HepG2 (cell line): ENCODE data around the gene NBR1. TPM values are rescaled to one million over a fixed set of nuclear protein-coding genes. Genes with fewer than 3 reads are reported as not detected.

Experiments
- BORCS8-MEF2B ChIP-seq: sonication (generic); formaldehyde crosslinking; IDR thresholded peaks from 2 replicates; pipeline ENCODE4 v1.8.0; 2022; ENCODE audit warnings: mild to moderate bottlenecking, missing genetic modification reagents
- EED ChIP-seq: sonication (generic); formaldehyde crosslinking; IDR thresholded peaks from 2 replicates; pipeline ENCODE4 v1.5.0; 2020; ENCODE audit warnings: mild to moderate bottlenecking, missing genetic modification reagents
- GATAD2A ChIP-seq: IDR thresholded peaks from 2 replicates; pipeline ENCODE4 v1.6.1; 2016
- MAFF ChIP-seq: IDR thresholded peaks from 2 replicates; pipeline ENCODE4 v1.6.1; 2011; ENCODE audit warnings: low read depth, low read length, improper control_type of control experiment
- NFYB ChIP-seq: sonication (generic); formaldehyde crosslinking; IDR thresholded peaks from 2 replicates; pipeline ENCODE4 v1.4.0; 2020; ENCODE audit warnings: missing genetic modification reagents
- NR2F2 ChIP-seq: IDR thresholded peaks from 2 replicates; pipeline ENCODE4 v1.6.1; 2012; ENCODE audit warnings: low read depth, inconsistent platforms, borderline replicate concordance
- RARA ChIP-seq: IDR thresholded peaks from 2 replicates; pipeline ENCODE4 v1.6.1; 2016; ENCODE audit warnings: missing genetic modification reagents, missing compliant biosample characterization
- STAG1 ChIP-seq: sonication (generic); formaldehyde crosslinking; IDR thresholded peaks from 2 replicates; pipeline ENCODE4 v1.4.0; 2020; ENCODE audit warnings: missing genetic modification reagents
- SYNCRIP ChIP-seq: fragments of 200-400 bp; formaldehyde crosslinking; IDR thresholded peaks from 2 replicates; pipeline ENCODE4 v1.6.1; 2018; ENCODE audit warnings: mild to moderate bottlenecking, low read depth, low read length; ENCODE audit not compliant: insufficient read depth
- ZBTB21 ChIP-seq: sonication (generic); formaldehyde crosslinking; IDR thresholded peaks from 2 replicates; pipeline ENCODE4 v1.4.0; 2020; ENCODE audit warnings: missing genetic modification reagents
- ZNF124 ChIP-seq: sonication (generic); formaldehyde crosslinking; IDR thresholded peaks from 2 replicates; pipeline ENCODE4 v1.4.0; 2020; ENCODE audit warnings: missing genetic modification reagents
- ZNF281 ChIP-seq: sonication (generic); formaldehyde crosslinking; IDR thresholded peaks from 2 replicates; pipeline ENCODE4 v1.4.0; 2020; ENCODE audit warnings: missing genetic modification reagents, borderline replicate concordance
- ZNF441 ChIP-seq: sonication (generic); formaldehyde crosslinking; IDR thresholded peaks from 2 replicates; pipeline ENCODE4 v1.7.0; 2021; ENCODE audit warnings: missing genetic modification reagents, borderline replicate concordance
- ZNF484 ChIP-seq: sonication (generic); formaldehyde crosslinking; IDR thresholded peaks from 2 replicates; pipeline ENCODE4 v1.5.1; 2020; ENCODE audit warnings: mild to moderate bottlenecking, low read depth, missing genetic modification reagents, borderline replicate concordance
- ZNF512 ChIP-seq: sonication (generic); formaldehyde crosslinking; IDR thresholded peaks from 2 replicates; pipeline ENCODE4 v1.4.0; 2020; ENCODE audit warnings: mild to moderate bottlenecking, missing genetic modification reagents
- ZNF547 ChIP-seq: sonication (generic); formaldehyde crosslinking; IDR thresholded peaks from 2 replicates; pipeline ENCODE4 v1.5.1; 2020; ENCODE audit warnings: mild to moderate bottlenecking, missing genetic modification reagents
- ZNF687 ChIP-seq: sonication (generic); formaldehyde crosslinking; IDR thresholded peaks from 2 replicates; pipeline ENCODE4 v1.5.1; 2020; ENCODE audit warnings: mild to moderate bottlenecking, missing genetic modification reagents, moderate library complexity
- ZSCAN22 ChIP-seq: sonication (generic); formaldehyde crosslinking; IDR thresholded peaks from 2 replicates; pipeline ENCODE4 v1.4.0; 2020; ENCODE audit warnings: mild to moderate bottlenecking, missing genetic modification reagents
- polyA plus RNA-seq, 8 experiments: library from polyadenylated mRNA; depleted of rRNA in 3 of 8; stranded (reverse) in 7 of 8; unstranded in 1 of 8; fragments of >200 nt; fragmentation: Illumina TruSeq in 4 of 8; extraction: Trizol in 4 of 8; gene quantifications; 2 replicates each; pipeline versions ENCODE4 v1.2.1 to v1.2.3, GENCODE V29; 2011 to 2016; ENCODE audit warnings: low read depth in 4 of 8, missing spikeins in 1 of 8, mixed read lengths in 1 of 8; ENCODE audit not compliant: insufficient read depth in 1 of 8
- total RNA-seq, 5 experiments: library from RNA; depleted of rRNA; stranded (reverse); fragments of >200 nt; fragmentation: Illumina TruSeq; extraction: Trizol; gene quantifications; 2 replicates each; pipeline ENCODE4 v1.2.3, GENCODE V29; 2016; ENCODE audit warnings: low read depth in 1 of 5
- TF ChIP-seq, protein P1 (sequence below): sonication (generic); formaldehyde crosslinking; IDR thresholded peaks from 2 replicates; pipeline ENCODE4 v1.4.0; 2020; ENCODE audit warnings: mild to moderate bottlenecking, missing genetic modification reagents, borderline replicate concordance
- TF ChIP-seq, protein P2 (sequence below): fragments of 450-650 bp; IDR thresholded peaks from 2 replicates; pipeline ENCODE4 v1.6.1; 2017

The NBR1 gene
- total and polyA plus RNA-seq, 2 of the 13 experiments (the other 11 are each of a cell fraction or from before 2014, with no cell fraction given): 51.7 to 121 TPM

- TF ChIP-seq ZNF281 (CRISPR knock-in tag) (no peak), ZNF687 (CRISPR knock-in tag) (peak; percentile 85), SYNCRIP (no peak), MAFF (no peak), ZBTB21 (CRISPR knock-in tag) (no peak), NFYB (CRISPR knock-in tag) (no peak), GATAD2A (CRISPR knock-in tag) (no peak), STAG1 (CRISPR knock-in tag) (no peak), RARA (no peak), ZNF124 (CRISPR knock-in tag) (no peak), ZNF484 (CRISPR knock-in tag) (no peak), ZSCAN22 (CRISPR knock-in tag) (no peak), BORCS8-MEF2B (CRISPR knock-in tag) (no peak), NR2F2 (no peak), EED (CRISPR knock-in tag) (0 out of 2 replicates have a peak, but pooled peaks have one; percentile 1), ZNF512 (CRISPR knock-in tag) (no peak), ZNF547 (CRISPR knock-in tag) (no peak), ZNF441 (CRISPR knock-in tag) (no peak; the same call in 1 of the 2 replicates)
- TF ChIP-seq, protein P1, sequence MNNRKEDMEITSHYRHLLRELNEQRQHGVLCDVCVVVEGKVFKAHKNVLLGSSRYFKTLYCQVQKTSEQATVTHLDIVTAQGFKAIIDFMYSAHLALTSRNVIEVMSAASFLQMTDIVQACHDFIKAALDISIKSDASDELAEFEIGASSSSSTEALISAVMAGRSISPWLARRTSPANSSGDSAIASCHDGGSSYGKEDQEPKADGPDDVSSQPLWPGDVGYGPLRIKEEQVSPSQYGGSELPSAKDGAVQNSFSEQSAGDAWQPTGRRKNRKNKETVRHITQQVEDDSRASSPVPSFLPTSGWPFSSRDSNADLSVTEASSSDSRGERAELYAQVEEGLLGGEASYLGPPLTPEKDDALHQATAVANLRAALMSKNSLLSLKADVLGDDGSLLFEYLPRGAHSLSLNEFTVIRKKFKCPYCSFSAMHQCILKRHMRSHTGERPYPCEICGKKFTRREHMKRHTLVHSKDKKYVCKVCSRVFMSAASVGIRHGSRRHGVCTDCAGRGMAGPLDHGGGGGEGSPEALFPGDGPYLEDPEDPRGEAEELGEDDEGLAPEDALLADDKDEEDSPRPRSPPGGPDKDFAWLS (CRISPR knock-in tag): no peak
- TF ChIP-seq, protein P2, sequence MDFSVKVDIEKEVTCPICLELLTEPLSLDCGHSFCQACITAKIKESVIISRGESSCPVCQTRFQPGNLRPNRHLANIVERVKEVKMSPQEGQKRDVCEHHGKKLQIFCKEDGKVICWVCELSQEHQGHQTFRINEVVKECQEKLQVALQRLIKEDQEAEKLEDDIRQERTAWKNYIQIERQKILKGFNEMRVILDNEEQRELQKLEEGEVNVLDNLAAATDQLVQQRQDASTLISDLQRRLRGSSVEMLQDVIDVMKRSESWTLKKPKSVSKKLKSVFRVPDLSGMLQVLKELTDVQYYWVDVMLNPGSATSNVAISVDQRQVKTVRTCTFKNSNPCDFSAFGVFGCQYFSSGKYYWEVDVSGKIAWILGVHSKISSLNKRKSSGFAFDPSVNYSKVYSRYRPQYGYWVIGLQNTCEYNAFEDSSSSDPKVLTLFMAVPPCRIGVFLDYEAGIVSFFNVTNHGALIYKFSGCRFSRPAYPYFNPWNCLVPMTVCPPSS: no peak
These were observed 45.4 kb downstream of the NBR1 start (continued) for GRCh38 chr17:43216369-43216761.
